ENCODE measurements around the gene MT1E. TPM values are rescaled to one million over a fixed set of nuclear protein-coding genes. Genes with fewer than 3 reads are reported as not detected.
A peak's percentile ranks its signal among the peaks of the same experiment; 100 is the strongest.

MT1E gene
- polyA plus RNA-seq, 1 experiment = 188 TPM

DNA sequence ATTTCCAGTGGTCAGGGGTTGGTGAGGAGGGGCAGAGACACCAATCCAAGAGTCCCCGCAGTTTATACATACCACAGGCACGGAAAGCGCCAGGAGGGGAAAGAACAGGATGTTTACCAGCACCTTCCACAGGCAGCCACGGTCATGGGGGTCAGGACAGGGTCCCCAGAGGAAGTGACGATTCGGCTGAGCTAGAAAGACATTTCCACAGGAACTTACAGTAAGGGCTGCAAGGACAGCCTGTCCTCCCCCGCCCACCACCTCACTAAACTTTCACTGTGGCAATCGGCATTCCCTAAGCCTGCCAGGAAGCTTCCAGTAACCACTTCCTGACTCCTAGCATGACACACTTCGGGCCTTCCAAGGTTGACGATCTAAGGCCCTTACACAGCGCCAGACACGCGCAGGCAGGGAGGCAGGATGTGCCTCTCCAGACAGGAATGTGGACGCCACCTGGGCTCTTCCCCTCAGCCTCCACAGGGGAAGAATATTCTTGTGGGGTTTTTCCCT, 18.4 kb upstream of the MT1E start:
- ChIA-PET POLR2A (interaction anchor here (0.9 to 1.0 kb wide), 2 partner anchors 11 to 19 kb away, joined by 4 to 9 read pairs; partner anchors contain the start of gene MT1E), CTCF (interaction anchor here (1.1 to 7.8 kb wide), 5 partner anchors 16 to 95 kb away, joined by 3 to 100 read pairs (median 3); partner anchors contain the start of gene MT1E)
- no peak for TF ChIP-seq CTCF (IDR thresholded peaks at IDR 0.05; ENCODE audit: insufficient read depth, low read depth, low read length)
- Histone ChIP-seq H3K27me3 (ENCODE audit: control insufficient read depth, insufficient read depth, low read length) (no peaks in the 10 kb centered on the region), H3K4me3 (ENCODE audit: low read depth, low read length) (peak overlapping the region; percentile 8), H3K36me3 (ENCODE audit: control insufficient read depth, insufficient read depth, low read length) (no peaks in the 10 kb centered on the region)
- peak; percentile 96 for DNase-seq (ENCODE audit: low read depth)

DNA sequence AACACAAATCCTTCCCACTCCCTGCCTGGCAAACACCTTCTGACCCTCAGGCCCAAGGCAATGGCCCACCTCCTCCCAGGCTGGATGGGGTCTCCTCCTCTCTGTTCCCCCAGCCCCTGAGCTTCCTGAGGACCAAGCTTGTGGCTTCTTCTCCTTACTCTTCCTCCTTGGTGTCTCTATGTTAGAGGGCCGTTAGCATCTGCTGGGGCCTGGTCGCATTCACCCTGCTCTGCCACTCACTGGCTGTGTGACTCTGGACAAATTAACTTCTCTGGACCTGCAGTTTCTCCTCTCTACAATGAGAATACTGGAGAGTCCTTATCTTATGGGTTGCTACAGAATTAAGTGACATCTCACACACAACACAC, 17.9 kb upstream of the MT1E start:
- POLR2A ChIA-PET = interaction anchor here (1.0 kb wide), 1 partner anchor 18 kb away, joined by 9 read pairs; the partner anchor contains the start of gene MT1E
- peak overlapping the region; percentile 38 for H3K4me3 ChIP-seq (ENCODE audit: low read depth, low read length)
- H3K36me3 ChIP-seq (ENCODE audit: control insufficient read depth, insufficient read depth, low read length) = no peaks in the 10 kb centered on the region
- no peak for TF ChIP-seq CTCF (IDR thresholded peaks at IDR 0.05; ENCODE audit: insufficient read depth, low read depth, low read length)
- CTCF ChIA-PET = interaction anchor here (1.1 to 7.8 kb wide), 2 partner anchors 23 to 95 kb away, joined by 3 to 100 read pairs; no protein-coding TSS in a partner anchor
- DNase-seq (ENCODE audit: low read depth) = no peak
- H3K27me3 ChIP-seq (ENCODE audit: control insufficient read depth, insufficient read depth, low read length) = no peaks in the 10 kb centered on the region

DNA sequence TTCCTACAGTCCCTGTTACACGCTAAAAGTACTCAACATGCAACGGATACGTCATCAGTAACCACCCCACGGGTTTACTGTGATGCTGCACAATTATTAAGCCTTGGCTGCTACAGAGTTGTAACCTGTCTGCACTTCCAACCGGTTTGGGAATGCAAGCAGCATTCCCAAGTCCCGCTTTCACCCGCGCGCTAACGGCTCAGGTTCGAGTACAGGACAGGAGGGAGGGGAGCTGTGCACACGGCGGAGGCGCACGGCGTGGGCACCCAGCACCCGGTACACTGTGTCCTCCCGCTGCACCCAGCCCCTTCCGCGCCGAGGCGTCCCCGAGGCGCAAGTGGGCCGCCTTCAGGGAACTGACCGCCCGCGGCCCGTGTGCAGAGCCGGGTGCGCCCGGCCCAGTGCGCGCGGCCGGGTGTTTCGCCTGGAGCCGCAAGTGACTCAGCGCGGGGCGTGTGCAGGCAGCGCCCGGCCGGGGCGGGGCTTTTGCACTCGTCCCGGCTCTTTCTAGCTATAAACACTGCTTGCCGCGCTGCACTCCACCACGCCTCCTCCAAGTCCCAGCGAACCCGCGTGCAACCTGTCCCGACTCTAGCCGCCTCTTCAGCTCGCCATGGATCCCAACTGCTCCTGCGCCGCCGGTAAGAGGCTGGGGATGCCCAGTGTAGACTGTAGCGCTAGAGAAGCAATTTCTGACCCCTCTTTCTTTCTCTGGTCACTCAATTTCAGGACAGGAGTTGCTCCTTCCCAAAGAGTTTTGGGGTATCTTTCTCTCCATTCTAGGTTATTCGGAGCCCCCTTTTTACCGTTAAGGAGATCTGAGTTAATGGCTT, 17.3 kb upstream of the MT1E start, which contains the start of gene MT2A:
MT2A (plus strand) TSS at position 542 of the 833 bp plus-strand sequence; CDS start at position 614, 72 bp downstream.
- DNase-seq (ENCODE audit: low read depth) = peak; percentile 79
- H3K27me3 ChIP-seq (ENCODE audit: control insufficient read depth, insufficient read depth, low read length) = no peaks in the 10 kb centered on the region
- no peak for TF ChIP-seq CTCF (IDR thresholded peaks at IDR 0.05; ENCODE audit: insufficient read depth, low read depth, low read length)
- no peaks in the 10 kb centered on the region for H3K36me3 ChIP-seq (ENCODE audit: control insufficient read depth, insufficient read depth, low read length)
- POLR2A ChIA-PET = interaction anchor here (0.5 to 1.1 kb wide), 5 partner anchors 10 to 159 kb away, joined by 4 to 6 read pairs (median 5); partner anchors contain the start of gene MT1E
- peak within 1 kb of the TSS; percentile 84 for H3K4me3 ChIP-seq (ENCODE audit: low read depth, low read length)
- CTCF ChIA-PET = interaction anchor here (0.9 to 1.0 kb wide), 2 partner anchors 36 to 93 kb away, joined by 4 to 5 read pairs; no protein-coding TSS in a partner anchor

- DNase-seq (ENCODE audit: low read depth) = no peak
- ChIA-PET CTCF (interaction anchor here (0.9 to 1.9 kb wide), 5 partner anchors 20 to 93 kb away, joined by 4 to 9 read pairs (median 4); no protein-coding TSS in a partner anchor), POLR2A (interaction anchor here (1.0 to 1.1 kb wide), 2 partner anchors 17 to 158 kb away, joined by 5 to 6 read pairs; partner anchors contain the start of gene MT1E)
- no peaks in the 10 kb centered on the region for H3K36me3 ChIP-seq (ENCODE audit: control insufficient read depth, insufficient read depth, low read length)
- H3K4me3 ChIP-seq (ENCODE audit: low read depth, low read length) = peak overlapping the region; percentile 84
- TF ChIP-seq CTCF (IDR thresholded peaks at IDR 0.05; ENCODE audit: insufficient read depth, low read depth, low read length) = 0 out of 2 replicates have a peak, but pooled peaks have one; percentile 2
- H3K27me3 ChIP-seq (ENCODE audit: control insufficient read depth, insufficient read depth, low read length) = no peaks in the 10 kb centered on the region
Measured at GRCh38 chr16:56608876-56609462, 16.6 kb upstream of the MT1E start.
